LNCaP clone FGC (cell line): ENCODE data around the gene GABBR1.
"Not testable (repeated sequence)": the region's sequence is repeated elsewhere in the genome, so short reads cannot be mapped to it uniquely, and the experiment has no call there.

Experiments used
- DNase-seq: peaks from one replicate; pipeline ENCODE4 v3.0.0-alpha.2; 2011; ENCODE audit warnings: low read depth
- H3K4me3 ChIP-seq: 2 replicates; pipeline ENCODE4 v1.5.1; 2011; ENCODE audit warnings: mild to moderate bottlenecking, low read depth, low read length, control low read depth
- CTCF ChIP-seq: IDR thresholded peaks from 2 replicates; pipeline ENCODE4 v1.5.1; 2012; ENCODE audit warnings: mild to moderate bottlenecking; ENCODE audit not compliant: control insufficient read depth, insufficient read depth; ENCODE audit errors: extremely low read depth

GABBR1 gene

GRCh38 chr6:29666826-29667130, 33.8 kb upstream of the GABBR1 start:
- TF ChIP-seq CTCF = no peak
- no peak for DNase-seq
- no peak overlapping the region for H3K4me3 ChIP-seq

- no peak for TF ChIP-seq CTCF
- H3K4me3 ChIP-seq = no peak overlapping the region
- DNase-seq = no peak
Observed at GRCh38 chr6:29665942-29666825, 33.2 kb upstream of the GABBR1 start.

GRCh38 chr6:29663300-29664042, 30.5 kb upstream of the GABBR1 start:
- no peak for TF ChIP-seq CTCF
- no peak overlapping the region for H3K4me3 ChIP-seq
- DNase-seq = no peak

GRCh38 chr6:29661502-29662141, 28.6 kb upstream of the GABBR1 start:
- not testable (repeated sequence) for H3K4me3 ChIP-seq, DNase-seq

GRCh38 chr6:29661071-29661470, 28.1 kb upstream of the GABBR1 start:
- no peak for TF ChIP-seq CTCF
- H3K4me3 ChIP-seq = no peak overlapping the region
- DNase-seq = no peak

GRCh38 chr6:29656798-29657197, 23.8 kb upstream of the GABBR1 start, which contains the start of gene MOG:
MOG (plus strand) TSS chr6:29657092; CDS start chr6:29657210, 118 bp downstream.
- H3K4me3 ChIP-seq = no peak within 1 kb of the TSS
- no peak for TF ChIP-seq CTCF
- no peak for DNase-seq

- DNase-seq = no peak
- TF ChIP-seq CTCF = no peak
- H3K4me3 ChIP-seq = no peak overlapping the region
Observed at GRCh38 chr6:29656157-29656556, 23.2 kb upstream of the GABBR1 start.
